ENCODE measurements around the gene RNF225. TPM values are rescaled to one million over a fixed set of nuclear protein-coding genes. Genes with fewer than 3 reads are reported as not detected.

Gene RNF225
- total and polyA plus RNA-seq, 2 of the 13 experiments (the other 11 are each of a cell fraction or from before 2014, with no cell fraction given), result not detected

DNA sequence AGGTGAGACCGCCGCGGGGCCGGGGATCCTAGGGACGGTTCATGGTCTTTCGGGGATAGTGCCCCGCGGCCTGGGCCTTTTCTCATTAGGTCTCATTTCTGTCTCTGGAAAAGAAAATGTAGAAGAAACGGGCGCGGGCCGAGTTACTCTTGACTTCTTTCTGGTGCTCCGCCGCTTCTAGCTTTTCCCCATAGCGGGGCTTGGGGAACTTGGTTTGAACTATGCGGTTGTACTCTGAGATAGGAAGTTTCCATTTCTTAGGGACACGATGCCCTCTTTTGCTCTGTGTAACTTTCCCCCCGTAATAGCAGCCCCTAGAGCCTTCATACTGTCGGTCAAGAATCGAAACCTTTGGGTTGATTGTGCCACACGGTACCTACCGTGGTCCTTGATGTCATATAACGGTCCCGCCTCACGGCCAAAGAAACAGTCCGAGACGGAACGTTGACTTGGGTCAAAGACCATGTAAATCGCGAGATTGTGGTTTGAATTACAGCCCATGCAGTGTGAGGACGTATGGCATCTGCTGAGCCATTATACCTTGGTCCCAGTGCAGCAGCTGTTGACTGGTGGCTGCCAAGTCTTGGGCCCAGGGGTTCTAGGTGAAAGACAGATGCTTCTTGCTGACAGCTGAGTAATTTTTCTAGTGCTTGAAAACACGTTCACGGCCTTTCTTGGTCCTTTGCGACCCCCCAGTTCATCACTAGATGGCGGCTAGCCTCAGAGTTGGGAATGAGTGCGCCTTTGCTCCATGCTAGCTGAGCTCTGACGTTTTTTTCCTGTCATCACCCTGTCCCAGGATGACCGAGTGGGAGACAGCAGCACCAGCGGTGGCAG lies 7.9 kb upstream of the RNF225 start (continued):
- no peak for TF ChIP-seq FOXA1 (IDR thresholded peaks at IDR 0.05)
- TF ChIP-seq FOXA1 (CRISPR knock-in tag; IDR thresholded peaks at IDR 0.05), result no peak
- TF ChIP-seq, protein P1, sequence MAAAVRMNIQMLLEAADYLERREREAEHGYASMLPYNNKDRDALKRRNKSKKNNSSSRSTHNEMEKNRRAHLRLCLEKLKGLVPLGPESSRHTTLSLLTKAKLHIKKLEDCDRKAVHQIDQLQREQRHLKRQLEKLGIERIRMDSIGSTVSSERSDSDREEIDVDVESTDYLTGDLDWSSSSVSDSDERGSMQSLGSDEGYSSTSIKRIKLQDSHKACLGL (CRISPR knock-in tag; IDR thresholded peaks at IDR 0.05), result no peak
- TF ChIP-seq FOXK2 (IDR thresholded peaks at IDR 0.05), result no peak
- TF ChIP-seq KMT2A (CRISPR knock-in tag; IDR thresholded peaks at IDR 0.05), result no peak
- TF ChIP-seq, protein P2, sequence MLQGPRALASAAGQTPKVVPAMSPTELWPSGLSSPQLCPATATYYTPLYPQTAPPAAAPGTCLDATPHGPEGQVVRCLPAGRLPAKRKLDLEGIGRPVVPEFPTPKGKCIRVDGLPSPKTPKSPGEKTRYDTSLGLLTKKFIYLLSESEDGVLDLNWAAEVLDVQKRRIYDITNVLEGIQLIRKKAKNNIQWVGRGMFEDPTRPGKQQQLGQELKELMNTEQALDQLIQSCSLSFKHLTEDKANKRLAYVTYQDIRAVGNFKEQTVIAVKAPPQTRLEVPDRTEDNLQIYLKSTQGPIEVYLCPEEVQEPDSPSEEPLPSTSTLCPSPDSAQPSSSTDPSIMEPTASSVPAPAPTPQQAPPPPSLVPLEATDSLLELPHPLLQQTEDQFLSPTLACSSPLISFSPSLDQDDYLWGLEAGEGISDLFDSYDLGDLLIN (CRISPR knock-in tag; IDR thresholded peaks at IDR 0.05; ENCODE audit: borderline replicate concordance), result no peak
- TF ChIP-seq FLYWCH1 (CRISPR knock-in tag; IDR thresholded peaks at IDR 0.05), result no peak
- TF ChIP-seq ZNF282 (IDR thresholded peaks at IDR 0.05; ENCODE audit: partially characterized antibody), result no peak
- TF ChIP-seq, protein P3, sequence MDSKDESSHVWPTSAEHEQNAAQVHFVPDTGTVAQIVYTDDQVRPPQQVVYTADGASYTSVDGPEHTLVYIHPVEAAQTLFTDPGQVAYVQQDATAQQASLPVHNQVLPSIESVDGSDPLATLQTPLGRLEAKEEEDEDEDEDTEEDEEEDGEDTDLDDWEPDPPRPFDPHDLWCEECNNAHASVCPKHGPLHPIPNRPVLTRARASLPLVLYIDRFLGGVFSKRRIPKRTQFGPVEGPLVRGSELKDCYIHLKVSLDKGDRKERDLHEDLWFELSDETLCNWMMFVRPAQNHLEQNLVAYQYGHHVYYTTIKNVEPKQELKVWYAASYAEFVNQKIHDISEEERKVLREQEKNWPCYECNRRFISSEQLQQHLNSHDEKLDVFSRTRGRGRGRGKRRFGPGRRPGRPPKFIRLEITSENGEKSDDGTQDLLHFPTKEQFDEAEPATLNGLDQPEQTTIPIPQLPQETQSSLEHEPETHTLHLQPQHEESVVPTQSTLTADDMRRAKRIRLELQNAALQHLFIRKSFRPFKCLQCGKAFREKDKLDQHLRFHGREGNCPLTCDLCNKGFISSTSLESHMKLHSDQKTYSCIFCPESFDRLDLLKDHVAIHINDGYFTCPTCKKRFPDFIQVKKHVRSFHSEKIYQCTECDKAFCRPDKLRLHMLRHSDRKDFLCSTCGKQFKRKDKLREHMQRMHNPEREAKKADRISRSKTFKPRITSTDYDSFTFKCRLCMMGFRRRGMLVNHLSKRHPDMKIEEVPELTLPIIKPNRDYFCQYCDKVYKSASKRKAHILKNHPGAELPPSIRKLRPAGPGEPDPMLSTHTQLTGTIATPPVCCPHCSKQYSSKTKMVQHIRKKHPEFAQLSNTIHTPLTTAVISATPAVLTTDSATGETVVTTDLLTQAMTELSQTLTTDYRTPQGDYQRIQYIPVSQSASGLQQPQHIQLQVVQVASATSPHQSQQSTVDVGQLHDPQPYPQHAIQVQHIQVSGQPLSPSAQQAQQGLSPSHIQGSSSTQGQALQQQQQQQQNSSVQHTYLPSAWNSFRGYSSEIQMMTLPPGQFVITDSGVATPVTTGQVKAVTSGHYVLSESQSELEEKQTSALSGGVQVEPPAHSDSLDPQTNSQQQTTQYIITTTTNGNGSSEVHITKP (CRISPR knock-in tag; IDR thresholded peaks at IDR 0.05; ENCODE audit: low read depth), result no peak
- TF ChIP-seq, protein P4, sequence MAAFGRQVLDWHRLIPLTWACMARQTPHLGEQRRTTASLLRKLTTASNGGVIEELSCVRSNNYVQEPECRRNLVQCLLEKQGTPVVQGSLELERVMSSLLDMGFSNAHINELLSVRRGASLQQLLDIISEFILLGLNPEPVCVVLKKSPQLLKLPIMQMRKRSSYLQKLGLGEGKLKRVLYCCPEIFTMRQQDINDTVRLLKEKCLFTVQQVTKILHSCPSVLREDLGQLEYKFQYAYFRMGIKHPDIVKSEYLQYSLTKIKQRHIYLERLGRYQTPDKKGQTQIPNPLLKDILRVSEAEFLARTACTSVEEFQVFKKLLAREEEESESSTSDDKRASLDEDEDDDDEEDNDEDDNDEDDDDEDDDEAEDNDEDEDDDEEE (CRISPR knock-in tag; IDR thresholded peaks at IDR 0.05), result no peak
